ENCODE measurements around the gene NTRK3. TPM values are rescaled to one million over a fixed set of nuclear protein-coding genes. Genes with fewer than 3 reads are reported as not detected.

The NTRK3 gene
- total and polyA plus RNA-seq, 2 of the 8 experiments (the other 6 are each of a cell fraction or from before 2014, with no cell fraction given), result 4.5 to 6.8 TPM

DNA sequence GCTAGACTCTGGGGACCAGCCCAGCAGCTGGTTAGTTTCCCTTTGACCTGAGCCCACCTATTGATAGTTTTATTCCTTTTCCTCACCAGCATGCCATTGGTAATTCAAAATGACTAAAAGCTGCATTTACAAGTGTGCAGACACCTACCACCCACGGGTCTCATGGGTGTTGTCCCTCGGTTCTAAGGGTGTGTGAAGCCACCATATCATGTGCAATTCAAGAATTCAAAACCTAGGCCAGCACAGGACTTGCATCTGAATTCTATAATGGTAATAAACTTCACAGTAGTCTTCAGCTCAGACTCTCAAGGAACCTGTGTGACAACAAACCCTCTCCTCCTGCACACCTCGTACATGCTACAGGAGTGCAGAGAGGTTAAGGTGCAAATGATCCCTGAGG, 55.3 kb downstream of the NTRK3 start:
- Histone ChIP-seq H3K79me2 (ENCODE audit: control insufficient read depth in 1 of 2, insufficient read depth in 2 of 2, low read length in 2 of 2) (no peaks in the 10 kb centered on the region), H2AFZ (ENCODE audit: low read length) (no peak overlapping the region), H3K4ac (replicated peaks; ENCODE audit: insufficient read length, low read depth, low read length) (no peak overlapping the region), H2BK15ac (ENCODE audit: low read length) (no peak overlapping the region), H3K79me1 (ENCODE audit: low read depth, low read length) (no peaks in the 10 kb centered on the region), H2BK5ac (ENCODE audit: low read depth, low read length) (no peak overlapping the region), H4K8ac (ENCODE audit: extremely low read depth, insufficient read depth, low read length) (no peak overlapping the region), H2BK120ac (replicated peaks; ENCODE audit: low read depth, low read length) (no peak overlapping the region), H3K9ac (replicated peaks in 1 of 4; ENCODE audit: extremely low read depth in 1 of 4, low read depth in 3 of 4, low read length in 3 of 4) (no peak overlapping the region), H4K91ac (replicated peaks; ENCODE audit: insufficient read length, low read length) (no peak overlapping the region), H2AK5ac (ENCODE audit: low read depth, low read length) (no peak overlapping the region), H3K4me3 (ENCODE audit: extremely low read depth in 1 of 4, insufficient read depth in 2 of 4, low read depth in 3 of 4, low read length in 4 of 4) (no peak overlapping the region), H3K9me3 (ENCODE audit: insufficient read depth in 2 of 2, low read depth in 1 of 2, low read length in 1 of 2) (no peaks in the 10 kb centered on the region), H4K5ac (ENCODE audit: insufficient read length, low read depth, low read length) (no peak overlapping the region), H3K4me2 (ENCODE audit: insufficient read depth in 1 of 2, low read depth in 2 of 2, low read length in 2 of 2) (no peak overlapping the region), H2BK12ac (ENCODE audit: low read depth, low read length) (no peak overlapping the region), H3K18ac (ENCODE audit: extremely low read depth, low read length) (no peak overlapping the region), H4K20me1 (replicated peaks in 1 of 2; ENCODE audit: control insufficient read depth in 1 of 2, insufficient read depth in 2 of 2, low read length in 2 of 2) (no peaks in the 10 kb centered on the region), H3K36me3 (ENCODE audit: control insufficient read depth in 2 of 4, insufficient read depth in 4 of 4, low read length in 3 of 4) (no peaks in the 10 kb centered on the region), H3K56ac (replicated peaks; ENCODE audit: insufficient read length, low read depth, low read length) (no peak overlapping the region), H3K27me3 (replicated peaks in 1 of 4; ENCODE audit: control insufficient read depth in 3 of 4, extremely low read depth in 1 of 4, insufficient read depth in 3 of 4, low read length in 3 of 4) (no peaks in the 10 kb centered on the region), H2BK20ac (ENCODE audit: low read length) (no peak overlapping the region), H3K23me2 (ENCODE audit: low read depth, low read length) (no peaks in the 10 kb centered on the region), H3K14ac (ENCODE audit: insufficient read length) (no peak overlapping the region), H3K27ac (ENCODE audit: low read depth, low read length) (no peak overlapping the region), H3K23ac (ENCODE audit: insufficient read length) (no peak overlapping the region), H3K4me1 (replicated peaks in 1 of 4; ENCODE audit: control insufficient read depth in 3 of 4, insufficient read depth in 4 of 4, low read length in 3 of 4) (no peaks in the 10 kb centered on the region)
- 91% methylated on average over 3 of the region's 3 CpGs; no CpG with 5 or more reads in 1 of the 2 experiments for WGBS, 2 experiments (ENCODE audit: extremely low coverage in 1 of 2, insufficient coverage in 1 of 2, insufficient read length in 1 of 2, insufficient replicate concordance in 2 of 2, low coverage in 1 of 2, low lambda C conversion rate in 2 of 2, missing lambda C conversion rate in 1 of 2)
- CTCF ChIA-PET (ENCODE audit: partially characterized antibody), result interaction anchor here (0.6 to 2.3 kb wide), 2 partner anchors 8 to 173 kb away, joined by 3 to 11 read pairs; no protein-coding TSS in a partner anchor
- TF ChIP-seq BACH1 (IDR thresholded peaks at IDR 0.05; ENCODE audit: low read length) (no peak), ZNF274 (IDR thresholded peaks at IDR 0.05; ENCODE audit: borderline replicate concordance, extremely low read depth, low read length) (no peak), SIRT6 (IDR thresholded peaks at IDR 0.05; ENCODE audit: low read length) (no peak), PHF8 (conservative IDR thresholded peaks at IDR 0.05; ENCODE audit: low read depth, low read length) (no peak), CHD2 (IDR thresholded peaks at IDR 0.05; ENCODE audit: low read length) (no peak), TAF7 (optimal IDR thresholded peaks at IDR 0.05; ENCODE audit: borderline replicate concordance, low read depth, low read length) (no peak), YY1 (IDR thresholded peaks at IDR 0.05; ENCODE audit: low read depth, low read length) (no peak), SRF (IDR thresholded peaks at IDR 0.05; ENCODE audit: low read depth, low read length) (no peak), POU5F1 (IDR thresholded peaks at IDR 0.05; ENCODE audit: low read depth, low read length) (no peak), TAF1 (IDR thresholded peaks at IDR 0.05; ENCODE audit: low read depth, low read length) (no peak)
- TF ChIP-seq, protein P1, sequence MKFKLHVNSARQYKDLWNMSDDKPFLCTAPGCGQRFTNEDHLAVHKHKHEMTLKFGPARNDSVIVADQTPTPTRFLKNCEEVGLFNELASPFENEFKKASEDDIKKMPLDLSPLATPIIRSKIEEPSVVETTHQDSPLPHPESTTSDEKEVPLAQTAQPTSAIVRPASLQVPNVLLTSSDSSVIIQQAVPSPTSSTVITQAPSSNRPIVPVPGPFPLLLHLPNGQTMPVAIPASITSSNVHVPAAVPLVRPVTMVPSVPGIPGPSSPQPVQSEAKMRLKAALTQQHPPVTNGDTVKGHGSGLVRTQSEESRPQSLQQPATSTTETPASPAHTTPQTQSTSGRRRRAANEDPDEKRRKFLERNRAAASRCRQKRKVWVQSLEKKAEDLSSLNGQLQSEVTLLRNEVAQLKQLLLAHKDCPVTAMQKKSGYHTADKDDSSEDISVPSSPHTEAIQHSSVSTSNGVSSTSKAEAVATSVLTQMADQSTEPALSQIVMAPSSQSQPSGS (IDR thresholded peaks at IDR 0.05; ENCODE audit: low read length), result no peak
- TF ChIP-seq, protein P2, sequence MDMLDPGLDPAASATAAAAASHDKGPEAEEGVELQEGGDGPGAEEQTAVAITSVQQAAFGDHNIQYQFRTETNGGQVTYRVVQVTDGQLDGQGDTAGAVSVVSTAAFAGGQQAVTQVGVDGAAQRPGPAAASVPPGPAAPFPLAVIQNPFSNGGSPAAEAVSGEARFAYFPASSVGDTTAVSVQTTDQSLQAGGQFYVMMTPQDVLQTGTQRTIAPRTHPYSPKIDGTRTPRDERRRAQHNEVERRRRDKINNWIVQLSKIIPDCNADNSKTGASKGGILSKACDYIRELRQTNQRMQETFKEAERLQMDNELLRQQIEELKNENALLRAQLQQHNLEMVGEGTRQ (IDR thresholded peaks at IDR 0.05; ENCODE audit: low read length), result no peak
- FAIRE-seq (no peak), DNase-seq (ENCODE audit: low read depth in 1 of 2, low spot score in 2 of 2) (no peak)
- POLR2A ChIA-PET (ENCODE audit: partially characterized antibody), result no interaction called here
